ENCODE data around the gene TTYH2.

The TTYH2 gene

GRCh38 chr17:74218436-74218835 is 5.1 kb downstream of the TTYH2 start:
- H3K27ac ChIP-seq: no peak overlapping the region
- no peak for DNase-seq
- H3K4me3 ChIP-seq (ENCODE audit: low read depth, low read length): no peak overlapping the region
- TF ChIP-seq CTCF (IDR thresholded peaks at IDR 0.05; ENCODE audit: low read depth, low read length, missing control alignments): no peak
- no peaks in the 10 kb centered on the region for H3K36me3 ChIP-seq (replicated peaks)
- no peaks in the 10 kb centered on the region for H3K27me3 ChIP-seq (replicated peaks)
- in situ Hi-C loops (cut with HindIII; ENCODE audit: low pct_ligation_motif_present, low sequenced_read_pairs): no loop called here

- no peak for DNase-seq
- no peak overlapping the region for H3K4me3 ChIP-seq (ENCODE audit: low read depth, low read length)
- H3K27me3 ChIP-seq (replicated peaks): no peaks in the 10 kb centered on the region
- in situ Hi-C loops (cut with HindIII; ENCODE audit: low pct_ligation_motif_present, low sequenced_read_pairs): no loop called here
- no peaks in the 10 kb centered on the region for H3K36me3 ChIP-seq (replicated peaks)
- TF ChIP-seq CTCF (IDR thresholded peaks at IDR 0.05; ENCODE audit: low read depth, low read length, missing control alignments): no peak
- H3K27ac ChIP-seq: no peak overlapping the region
Observed at GRCh38 chr17:74219576-74220133, 6.3 kb downstream of the TTYH2 start.

- no peaks in the 10 kb centered on the region for H3K27me3 ChIP-seq (replicated peaks)
- H3K4me3 ChIP-seq (ENCODE audit: low read depth, low read length): no peak overlapping the region
- TF ChIP-seq CTCF (IDR thresholded peaks at IDR 0.05; ENCODE audit: low read depth, low read length, missing control alignments): no peak
- H3K36me3 ChIP-seq (replicated peaks): no peaks in the 10 kb centered on the region
- in situ Hi-C loops (cut with HindIII; ENCODE audit: low pct_ligation_motif_present, low sequenced_read_pairs): no loop called here
- no peak overlapping the region for H3K27ac ChIP-seq
- no peak for DNase-seq
Observed at GRCh38 chr17:74220219-74220618, 6.8 kb downstream of the TTYH2 start.

- no peaks in the 10 kb centered on the region for H3K27me3 ChIP-seq (replicated peaks)
- in situ Hi-C loops (cut with HindIII; ENCODE audit: low pct_ligation_motif_present, low sequenced_read_pairs): no loop called here
- no peak for TF ChIP-seq CTCF (IDR thresholded peaks at IDR 0.05; ENCODE audit: low read depth, low read length, missing control alignments)
- H3K27ac ChIP-seq: no peak overlapping the region
- no peaks in the 10 kb centered on the region for H3K36me3 ChIP-seq (replicated peaks)
- H3K4me3 ChIP-seq (ENCODE audit: low read depth, low read length): no peak overlapping the region
- no peak for DNase-seq
Observed at GRCh38 chr17:74220946-74221818, 7.8 kb downstream of the TTYH2 start.

GRCh38 chr17:74222399-74222798 is 9.0 kb downstream of the TTYH2 start:
- no peak for TF ChIP-seq CTCF (IDR thresholded peaks at IDR 0.05; ENCODE audit: low read depth, low read length, missing control alignments)
- DNase-seq: no peak
- H3K27me3 ChIP-seq (replicated peaks): no peaks in the 10 kb centered on the region
- H3K4me3 ChIP-seq (ENCODE audit: low read depth, low read length): no peak overlapping the region
- no peak overlapping the region for H3K27ac ChIP-seq
- in situ Hi-C loops (cut with HindIII; ENCODE audit: low pct_ligation_motif_present, low sequenced_read_pairs): no loop called here
- no peaks in the 10 kb centered on the region for H3K36me3 ChIP-seq (replicated peaks)
